Endothelial cell of umbilical vein (primary cell): ENCODE measurements around the gene GOLGA2. TPM values are rescaled to one million over a fixed set of nuclear protein-coding genes. Genes with fewer than 3 reads are reported as not detected.

Source experiments
- BruUV-seq: library from RNA; stranded (reverse); fragments of 400-500 nt; replicated peaks from 2 replicates; lab custom pipeline; 2021; lab: Mats Ljungman, UMichigan
- CTCF ChIA-PET: fragments of 300-600, 350-600 bp; sonication (Branson Sonifier 250); formaldehyde crosslinking; loops from one replicate; lab custom pipeline; 2021; ENCODE audit warnings: antibody characterized with exemption, inconsistent platforms; lab: Charles Lee
- POLR2A ChIA-PET: fragments of 300-600, 350-600 bp; sonication (Branson Sonifier 250); formaldehyde crosslinking; loops from one replicate; lab custom pipeline; 2021; ENCODE audit warnings: antibody characterized with exemption, inconsistent platforms; lab: Charles Lee
- DNase-seq: peaks from one replicate; pipeline ENCODE4 v3.0.0-alpha.2; 2011; ENCODE audit warnings: low read depth, low spot score
- FAIRE-seq: peaks from 2 replicates; lab custom pipeline; 2011; peaks lifted over from hg19 to GRCh38; lab: Jason Lieb, UNC
- H2AFZ ChIP-seq: 2 replicates; pipeline ENCODE4 v1.6.0; 2012; ENCODE audit warnings: low read depth, low read length, control low read depth, inconsistent platforms
- H3K27ac ChIP-seq: 2 replicates; pipeline ENCODE4 v1.5.1; 2011; ENCODE audit warnings: low read depth, mild to moderate bottlenecking, control low read depth, low read length, moderate library complexity; ENCODE audit not compliant: insufficient read depth
- H3K27me3 ChIP-seq, 2 experiments: 2 replicates each; pipeline versions ENCODE4 v1.6.0 to v1.6.1; 2011; ENCODE audit warnings: low read length in 2 of 2, mixed read lengths in 1 of 2; ENCODE audit not compliant: control insufficient read depth in 2 of 2, insufficient read depth in 2 of 2
- H3K36me3 ChIP-seq, 2 experiments: 2 replicates in 1 of 2; 3 replicates in 1 of 2; pipeline ENCODE4 v1.5.1; 2011; ENCODE audit warnings: low read length in 2 of 2, mild to moderate bottlenecking in 1 of 2, moderate library complexity in 1 of 2; ENCODE audit not compliant: control insufficient read depth in 2 of 2, insufficient read depth in 2 of 2; ENCODE audit errors: extremely low read depth in 1 of 2
- H3K4me1 ChIP-seq: 3 replicates; pipeline ENCODE4 v1.5.1; 2011; ENCODE audit warnings: mild to moderate bottlenecking, low read length; ENCODE audit not compliant: control insufficient read depth, insufficient read depth; ENCODE audit errors: extremely low read depth
- H3K4me2 ChIP-seq: 2 replicates; pipeline ENCODE4 v1.6.1; 2011; ENCODE audit warnings: low read length, control low read depth, mixed read lengths; ENCODE audit not compliant: insufficient read depth
- H3K4me3 ChIP-seq, 3 experiments: fragments of 200-600 bp in 1 of 3; sonication (generic), shearing (Covaris generic) in 1 of 3; replicated peaks in 1 of 3; 2 replicates each; pipeline ENCODE4 v1.5.1; 2011 to 2016; ENCODE audit warnings: control low read depth in 3 of 3, low read length in 3 of 3, mild to moderate bottlenecking in 2 of 3, inconsistent platforms in 1 of 3, low read depth in 1 of 3, moderate library complexity in 1 of 3; ENCODE audit not compliant: insufficient read depth in 1 of 3
- H3K79me2 ChIP-seq: 2 replicates; pipeline ENCODE4 v1.6.0; 2012; ENCODE audit warnings: low read length, inconsistent platforms; ENCODE audit not compliant: control insufficient read depth, insufficient read depth
- H3K9ac ChIP-seq: replicated peaks from 2 replicates; pipeline ENCODE3; 2011; ENCODE audit warnings: low read length, control low read depth; ENCODE audit not compliant: insufficient read depth; ENCODE audit errors: extremely low read depth
- H3K9me1 ChIP-seq: replicated peaks from 3 replicates; pipeline ENCODE4 v1.6.0; 2011; ENCODE audit warnings: mild to moderate bottlenecking, low read length; ENCODE audit not compliant: control insufficient read depth, insufficient read depth; ENCODE audit errors: extremely low read depth
- H3K9me3 ChIP-seq: replicated peaks from 2 replicates; pipeline ENCODE4 v1.5.1; 2012; ENCODE audit warnings: low read length, inconsistent platforms; ENCODE audit not compliant: control insufficient read depth, insufficient read depth
- H4K20me1 ChIP-seq: replicated peaks from 2 replicates; pipeline ENCODE3; 2011; ENCODE audit warnings: mild to moderate bottlenecking, low read length; ENCODE audit not compliant: control insufficient read depth, insufficient read depth; ENCODE audit errors: extremely low read depth
- CTCF ChIP-seq, 2 donors: IDR thresholded peaks; 1 replicate in 1 of 2; 2 replicates in 1 of 2; pipeline ENCODE4 v1.5.1; 2011; ENCODE audit warnings: low read length in 2 of 2, mild to moderate bottlenecking in 2 of 2, moderate library complexity in 2 of 2, control low read depth in 1 of 2, inconsistent platforms in 1 of 2, low read depth in 1 of 2; ENCODE audit not compliant: insufficient read depth in 1 of 2; ENCODE audit errors: extremely low read depth in 1 of 2
- EZH2 ChIP-seq: IDR thresholded peaks from 2 replicates; pipeline ENCODE4 v1.6.1; 2012; ENCODE audit warnings: borderline replicate concordance, low read depth, mild to moderate bottlenecking, moderate library complexity, low read length, inconsistent platforms; ENCODE audit not compliant: severe bottlenecking
- FOS ChIP-seq: IDR thresholded peaks from 2 replicates; pipeline ENCODE4 v1.6.1; 2011; ENCODE audit warnings: mild to moderate bottlenecking, low read length, moderate library complexity, borderline replicate concordance; ENCODE audit not compliant: insufficient read depth
- GATA2 ChIP-seq: IDR thresholded peaks from 2 replicates; pipeline ENCODE4 v1.7.0; 2011; ENCODE audit warnings: low read depth, mild to moderate bottlenecking, moderate library complexity, mixed read lengths, low read length; ENCODE audit not compliant: insufficient read length, insufficient read depth
- JUN ChIP-seq: IDR thresholded peaks from 2 replicates; pipeline ENCODE4 v1.6.1; 2011; ENCODE audit warnings: borderline replicate concordance, low read depth; ENCODE audit not compliant: insufficient read length, insufficient read depth
- MYC ChIP-seq: IDR thresholded peaks from one replicate; pipeline ENCODE4 v1.6.1; 2011; ENCODE audit warnings: mild to moderate bottlenecking, low read depth, low read length
- POLR2A ChIP-seq: IDR thresholded peaks from 2 replicates; pipeline ENCODE4 v1.6.1; 2012; ENCODE audit warnings: low read depth, mild to moderate bottlenecking, control low read depth, low read length
- POLR2AphosphoS5 ChIP-seq: IDR thresholded peaks from 2 replicates; pipeline ENCODE4 v1.6.1; 2012; ENCODE audit warnings: low read depth, mild to moderate bottlenecking, control low read depth, low read length, moderate library complexity; ENCODE audit not compliant: insufficient read depth
- dilution Hi-C: fragments of 300-500 bp; cut with MboI; formaldehyde crosslinking; loops from one replicate; pipeline ENCODE4 v1.15.0; 2019; ENCODE audit warnings: low sequenced_read_pairs; ENCODE audit not compliant: extremely low pct_ligation_motif_present
- intact Hi-C: fragments of 100-400 bp; cut with micrococcal nuclease; formaldehyde crosslinking; loops from one replicate; pipeline ENCODE4 v1.10.0; 2022
- polyA plus RNA-seq, 4 experiments: library from polyadenylated mRNA; depleted of rRNA in 3 of 4; stranded (reverse) in 3 of 4; unstranded in 1 of 4; fragments of >200 nt; gene quantifications; 2 replicates each; pipeline versions ENCODE4 v1.2.1 to v1.2.3, GENCODE V29; 2011 to 2012; ENCODE audit warnings: missing spikeins in 1 of 4
- total RNA-seq: library from RNA; stranded (reverse); gene quantifications from 2 replicates; pipeline ENCODE4 v1.2.3, GENCODE V29; 2021
- TF ChIP-seq, protein P1 (sequence below): IDR thresholded peaks from 2 replicates; pipeline ENCODE4 v1.6.1; 2011; ENCODE audit not compliant: insufficient read depth, insufficient read length

GOLGA2 gene
- total and polyA plus RNA-seq, 2 donors (not counting 3 experiments of a cell fraction or from before 2014, with no cell fraction given): 52.3 to 114 TPM

DNA sequence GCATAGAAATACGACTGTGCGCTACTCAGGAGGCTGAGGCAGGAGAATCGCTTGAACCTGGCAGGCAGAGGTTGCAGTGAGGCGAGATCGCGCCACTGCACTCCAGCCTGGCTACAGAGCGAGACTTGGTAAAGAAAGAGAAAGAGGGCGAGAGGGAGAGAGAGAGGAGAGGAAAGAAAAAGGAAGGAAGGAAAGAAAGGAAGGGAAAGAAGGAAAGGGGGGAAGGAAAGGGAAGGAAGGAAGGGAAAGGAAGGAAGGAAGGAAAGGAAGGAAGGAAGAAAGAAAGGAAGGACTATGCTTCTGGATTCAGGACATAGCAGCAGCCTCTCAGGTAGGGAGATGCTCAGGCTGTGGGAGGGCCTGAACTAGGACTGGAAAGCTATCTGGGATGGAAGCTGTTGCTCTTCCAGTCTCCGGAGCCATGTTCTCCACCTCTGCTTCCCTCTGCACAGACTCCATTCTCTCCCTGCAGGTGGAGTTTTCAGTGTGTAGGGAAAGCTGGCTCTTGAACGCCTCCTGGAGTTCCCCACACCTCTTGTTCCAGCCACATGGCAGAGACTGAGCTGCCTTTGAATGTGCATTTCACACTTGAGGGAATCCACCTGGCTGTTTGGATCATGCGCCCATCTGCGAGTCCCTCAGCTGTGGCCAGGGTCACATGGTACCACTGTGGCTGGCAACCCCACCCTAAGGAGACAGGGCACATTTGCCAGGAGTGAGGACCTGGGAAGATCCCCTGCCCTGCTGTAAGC lies 9.4 kb upstream of the GOLGA2 start:
- no TSS peak for BruUV-seq
- Histone ChIP-seq H3K4me2 (no peak overlapping the region), H3K9ac (no peak overlapping the region), H3K27ac (no peak overlapping the region), H2AFZ (no peak overlapping the region), H3K27me3 (no peaks in the 10 kb centered on the region), H3K4me1 (peaks cover 10% of the 10 kb centered on the region), H3K4me3 (no peak overlapping the region), H3K9me3 (no peaks in the 10 kb centered on the region), H3K9me1 (no peaks in the 10 kb centered on the region), H3K36me3 (peaks cover 3 to 13% of the 10 kb centered on the region in 2 experiments), H3K79me2 (no peaks in the 10 kb centered on the region), H4K20me1 (no peaks in the 10 kb centered on the region)
- DNase-seq (no peak), FAIRE-seq (no peak)
- intact Hi-C loops (no loop called here), dilution Hi-C loops (no loop called here)
- TF ChIP-seq JUN: no peak
- TF ChIP-seq GATA2: no peak
- TF ChIP-seq CTCF (IDR thresholded peaks at IDR 0.05; ENCODE audit: extremely low read depth in 1 of 2, insufficient read depth in 1 of 2, low read depth in 1 of 2, low read length in 2 of 2): no peak
- TF ChIP-seq, protein P1, sequence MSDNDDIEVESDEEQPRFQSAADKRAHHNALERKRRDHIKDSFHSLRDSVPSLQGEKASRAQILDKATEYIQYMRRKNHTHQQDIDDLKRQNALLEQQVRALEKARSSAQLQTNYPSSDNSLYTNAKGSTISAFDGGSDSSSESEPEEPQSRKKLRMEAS: no peak
- TF ChIP-seq MYC: no peak
- TF ChIP-seq POLR2A: no peak
- TF ChIP-seq FOS: no peak
- no peak for TF ChIP-seq POLR2AphosphoS5
- no peak for TF ChIP-seq EZH2
- CTCF ChIA-PET: interaction anchor here (1.2 kb wide), 1 partner anchor 10 kb away, joined by 3 read pairs; no protein-coding TSS in a partner anchor
- POLR2A ChIA-PET: no interaction called here
